Ascending aorta (tissue), 2 donors: Measurements from ENCODE around the gene C3. TPM values are rescaled to one million over a fixed set of nuclear protein-coding genes. Genes with fewer than 3 reads are reported as not detected.

Experiments
- DNase-seq, 2 donors: peaks; one replicate each; pipeline ENCODE4 v3.0.0-alpha.2; 2019; ENCODE audit warnings: low spot score in 2 of 2
- H3K27ac ChIP-seq, 2 donors: fragments of 200-600 bp; sonication (generic); one replicate each; pipeline ENCODE4 v1.5.1; 2016 to 2017; ENCODE audit warnings: mild to moderate bottlenecking in 1 of 2
- H3K27me3 ChIP-seq: fragments of 200-600 bp; sonication (generic); one replicate; pipeline ENCODE4 v1.5.1; 2017
- H3K36me3 ChIP-seq, 2 donors: fragments of 200-600 bp; sonication (generic); one replicate each; pipeline ENCODE4 v1.5.1; 2016
- H3K4me1 ChIP-seq, 2 donors: fragments of 200-600 bp; sonication (generic); one replicate each; pipeline ENCODE4 v1.5.1; 2016 to 2017; ENCODE audit warnings: mild to moderate bottlenecking in 1 of 2
- H3K4me3 ChIP-seq, 2 donors: fragments of 200-600 bp; sonication (generic); one replicate each; pipeline ENCODE4 v1.5.1; 2016 to 2017; ENCODE audit warnings: mild to moderate bottlenecking in 1 of 2
- H3K9me3 ChIP-seq, 2 donors: fragments of 200-600 bp; sonication (generic); one replicate each; pipeline ENCODE4 v1.5.1; 2016
- CTCF ChIP-seq, 3 experiments: fragments of 200-600 bp in 2 of 3; fragments of 450-650 bp in 1 of 3; sonication (generic) in 2 of 3; IDR thresholded peaks; one replicate each; pipeline ENCODE4 v1.5.1; 2016 to 2019; ENCODE audit warnings: antibody characterized with exemption in 3 of 3, mild to moderate bottlenecking in 1 of 3, moderate library complexity in 1 of 3
- intact Hi-C: fragments of 100-400 bp; cut with DNase I; formaldehyde crosslinking; loops from one replicate; pipeline ENCODE4 v1.15.1; 2023
- total RNA-seq: library from RNA; depleted of rRNA; stranded (reverse); fragments of >200 nt; gene quantifications from one replicate; pipeline ENCODE4 v1.1.0, GENCODE V29; 2016

The C3 gene
- total RNA-seq, 1 donor from 2014 or later: 2,421 TPM

DNA sequence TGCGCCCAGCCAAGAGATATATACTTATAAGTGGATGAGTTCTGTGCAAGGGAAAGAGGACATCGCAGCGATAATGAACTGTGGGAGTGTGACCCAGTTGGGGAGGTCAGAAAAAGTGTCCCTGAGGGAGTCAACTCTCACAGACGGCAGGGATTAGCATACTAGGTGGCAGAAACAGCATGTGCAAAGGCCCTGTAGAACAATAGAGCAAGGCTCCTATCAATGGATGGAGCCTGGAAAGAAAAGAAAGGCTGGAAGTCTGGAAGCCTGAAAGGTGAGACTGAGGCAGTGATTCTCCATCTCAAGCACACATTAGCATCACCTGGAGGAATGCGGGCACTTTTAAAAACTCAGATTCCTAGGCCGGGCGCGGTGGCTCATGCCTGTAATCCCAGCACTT, 29.1 kb downstream of the C3 start:
- no peak for DNase-seq
- no peak overlapping the region for H3K27ac ChIP-seq

DNA sequence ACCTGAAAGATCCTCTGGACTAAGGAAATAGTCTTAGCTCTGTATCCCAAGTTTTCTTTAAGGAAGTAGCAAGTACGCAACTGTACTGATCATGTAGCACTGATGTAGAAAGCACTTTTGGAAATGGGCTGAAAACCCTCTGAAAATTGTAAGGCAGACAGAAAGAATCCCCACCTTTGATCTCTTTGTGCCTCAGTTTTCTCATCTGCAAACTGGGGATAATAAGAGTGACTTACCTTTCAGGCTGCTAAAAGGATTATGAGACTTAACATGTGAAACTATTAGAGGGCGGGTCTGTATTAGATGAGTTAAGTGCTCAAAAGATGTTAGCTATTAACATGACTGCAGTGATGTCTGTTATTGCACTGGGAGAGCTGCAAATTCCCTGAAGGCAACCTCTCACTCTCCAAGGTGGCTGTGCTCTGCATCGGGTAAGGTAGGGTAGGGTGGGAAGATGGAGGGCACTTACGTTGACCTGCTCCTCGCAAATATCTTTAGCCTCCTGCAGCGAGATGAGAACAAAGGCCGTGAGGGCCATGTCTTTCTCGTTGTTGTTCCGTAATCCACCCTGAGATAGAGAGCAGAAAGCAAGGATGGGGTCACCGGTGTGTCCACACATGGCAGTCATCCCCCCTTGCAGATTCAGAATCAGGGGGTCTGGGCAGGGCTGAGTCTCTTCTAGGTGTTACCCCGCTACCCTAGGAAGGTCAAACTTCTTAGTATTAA, 30.1 kb downstream of the C3 start:
- no peak for DNase-seq
- Histone ChIP-seq H3K9me3 (no peaks in the 10 kb centered on the region), H3K36me3 (no peaks in the 10 kb centered on the region), H3K27me3 (no peaks in the 10 kb centered on the region), H3K4me1 (no peaks in the 10 kb centered on the region), H3K27ac (no peak overlapping the region), H3K4me3 (no peak overlapping the region)
- no peak for TF ChIP-seq CTCF (IDR thresholded peaks at IDR 0.05)
- intact Hi-C loops: no loop called here

More for the DNA sequence above, 29.1 kb downstream of the C3 start:
- H3K9me3 ChIP-seq: no peaks in the 10 kb centered on the region
- intact Hi-C loops: no loop called here
- TF ChIP-seq CTCF (IDR thresholded peaks at IDR 0.05): no peak
- no peak overlapping the region for H3K4me3 ChIP-seq
- H3K36me3 ChIP-seq: no peaks in the 10 kb centered on the region
- no peaks in the 10 kb centered on the region for H3K4me1 ChIP-seq
- no peaks in the 10 kb centered on the region for H3K27me3 ChIP-seq

DNA sequence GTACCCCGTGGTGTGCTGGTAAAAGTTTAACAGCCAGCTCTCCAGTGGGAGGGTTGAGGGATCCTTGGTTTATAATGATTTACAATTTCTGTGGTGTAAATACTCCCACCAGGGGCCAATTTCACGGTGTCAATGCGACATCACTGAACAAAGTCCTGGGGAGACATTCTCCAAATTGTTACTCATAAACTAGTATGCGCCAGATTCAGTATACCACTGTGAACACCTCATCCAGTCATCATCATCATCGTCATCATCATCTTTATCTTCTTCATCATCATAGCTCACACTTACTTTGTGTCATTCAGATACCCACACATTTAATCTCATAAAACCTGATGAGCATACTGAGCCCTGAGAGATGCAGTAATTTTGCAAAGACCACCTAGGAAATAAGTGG, 33.3 kb downstream of the C3 start:
- Histone ChIP-seq H3K4me1 (no peaks in the 10 kb centered on the region), H3K36me3 (no peaks in the 10 kb centered on the region), H3K27me3 (no peaks in the 10 kb centered on the region), H3K27ac (no peak overlapping the region), H3K4me3 (no peak overlapping the region), H3K9me3 (no peaks in the 10 kb centered on the region)
- intact Hi-C loops: no loop called here
- DNase-seq: no peak
- no peak for TF ChIP-seq CTCF (IDR thresholded peaks at IDR 0.05)

DNA sequence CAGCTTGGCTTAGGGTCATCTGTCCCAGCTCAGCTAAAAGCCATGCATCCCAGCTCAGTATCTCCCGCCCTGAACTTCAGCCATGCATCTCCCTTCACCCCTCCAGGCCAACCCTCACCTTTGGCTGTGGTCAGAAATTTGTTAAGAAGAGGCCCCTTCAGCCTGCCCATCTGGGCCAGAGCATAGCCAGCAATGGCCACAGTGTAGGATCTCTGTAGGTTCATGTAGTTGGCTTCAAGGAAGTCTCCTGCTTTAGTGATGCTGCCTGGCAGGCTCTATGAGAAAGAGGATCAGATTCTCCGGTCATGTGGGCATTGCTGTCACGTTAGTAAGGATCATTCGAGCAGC, 33.8 kb downstream of the C3 start:
- H3K9me3 ChIP-seq: no peaks in the 10 kb centered on the region
- no peak overlapping the region for H3K27ac ChIP-seq
- H3K36me3 ChIP-seq: no peaks in the 10 kb centered on the region
- intact Hi-C loops: no loop called here
- H3K4me1 ChIP-seq: no peaks in the 10 kb centered on the region
- DNase-seq: no peak
- no peak overlapping the region for H3K4me3 ChIP-seq
- H3K27me3 ChIP-seq: no peaks in the 10 kb centered on the region
- no peak for TF ChIP-seq CTCF (IDR thresholded peaks at IDR 0.05)

- no peak overlapping the region for H3K27ac ChIP-seq
- H3K36me3 ChIP-seq: no peaks in the 10 kb centered on the region
- H3K4me1 ChIP-seq: no peaks in the 10 kb centered on the region
- H3K9me3 ChIP-seq: no peaks in the 10 kb centered on the region
- no peaks in the 10 kb centered on the region for H3K27me3 ChIP-seq
- H3K4me3 ChIP-seq: no peak overlapping the region
- TF ChIP-seq CTCF (IDR thresholded peaks at IDR 0.05): no peak
- intact Hi-C loops: no loop called here
- no peak for DNase-seq
Measured at GRCh38 chr19:6685962-6686627, 34.4 kb downstream of the C3 start.
